ENCODE results near the gene PGAP6. TPM values are rescaled to one million over a fixed set of nuclear protein-coding genes. Genes with fewer than 3 reads are reported as not detected.

Gene PGAP6
- polyA plus RNA-seq, 6 donors from 2014 or later = 7.1 to 24.3 (median 17.2) TPM

DNA sequence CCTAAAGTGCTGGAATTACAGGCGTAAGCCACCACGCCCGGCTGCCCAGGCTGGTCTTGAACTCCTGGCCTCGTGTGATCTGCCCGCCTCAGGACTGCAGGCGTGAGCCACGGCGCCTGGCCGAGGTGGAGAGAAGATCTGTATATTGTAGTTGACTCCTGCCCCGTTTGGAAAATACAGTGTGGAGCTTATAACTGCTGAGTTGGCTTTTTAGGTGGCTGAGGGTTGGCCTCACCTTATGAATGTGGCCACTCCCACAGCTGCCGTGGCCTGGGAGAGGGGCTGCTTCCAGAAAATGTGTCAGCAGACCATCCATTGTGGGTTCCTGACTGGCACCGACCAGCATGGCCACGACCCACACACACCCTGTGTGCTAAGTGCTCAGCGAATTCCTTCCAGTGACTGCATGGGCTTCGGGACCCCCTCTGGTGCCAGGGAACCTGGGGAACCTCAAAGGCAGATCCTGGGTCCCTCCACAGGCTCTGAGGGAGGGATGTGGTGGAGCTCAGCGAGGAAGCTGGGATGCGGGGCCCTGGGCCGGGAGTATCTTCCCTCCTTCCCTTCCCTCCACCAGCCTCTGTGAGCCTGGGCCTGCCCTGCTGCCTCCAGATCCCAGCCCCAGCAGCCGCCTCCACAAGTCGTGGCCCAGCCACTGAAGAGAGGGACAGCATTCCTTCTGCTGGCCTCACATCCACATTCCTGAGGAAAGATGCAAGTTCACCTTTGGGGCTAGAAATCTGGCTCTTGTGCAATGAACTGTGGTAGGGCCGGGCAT, 32.8 kb upstream of the PGAP6 start:
- ATAC-seq (ENCODE audit: low read depth in 2 of 2) (no peak), DNase-seq (no peak)
- Mint-ChIP-seq H3K9me3 (no peaks in the 10 kb centered on the region), H3K27ac (no peak overlapping the region), H3K4me1 (no peaks in the 10 kb centered on the region), H3K36me3 (no peaks in the 10 kb centered on the region), H3K27me3 (no peaks in the 10 kb centered on the region), H3K4me3 (no peak overlapping the region)

DNA sequence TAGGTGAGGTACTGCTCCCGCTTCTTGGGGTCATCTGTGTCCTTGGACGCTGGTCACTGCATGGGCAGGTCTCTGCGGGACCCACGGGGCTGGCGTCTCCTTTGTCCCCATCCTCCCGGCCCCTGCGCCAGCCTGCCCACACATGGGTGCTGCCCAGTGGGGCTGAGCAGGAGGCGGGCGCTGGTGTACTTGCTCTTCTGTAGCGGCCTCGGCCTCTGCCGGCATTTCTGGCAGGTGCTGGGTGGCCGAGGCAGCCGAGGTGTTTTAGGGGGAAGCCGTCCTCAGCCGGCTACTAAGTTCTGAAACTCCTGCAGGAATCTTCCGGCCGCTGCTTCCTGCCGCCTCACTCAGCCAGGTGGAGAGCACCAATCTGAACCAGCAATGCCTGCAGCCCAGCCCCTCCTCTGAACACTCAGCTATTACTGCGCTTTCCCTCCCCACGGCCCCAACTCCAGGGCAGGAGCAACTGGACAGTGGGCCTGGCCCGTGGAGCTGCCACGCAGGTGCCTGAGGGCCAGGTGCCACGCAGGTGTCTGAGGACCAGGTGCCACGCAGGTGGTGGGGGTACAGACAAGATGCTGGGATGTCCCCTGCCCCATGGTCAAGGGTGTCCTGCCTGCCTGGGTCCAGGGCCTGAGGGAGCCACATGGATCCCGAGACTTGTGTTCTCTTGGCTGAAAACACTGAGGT, 29.9 kb upstream of the PGAP6 start:
- H3K4me3 Mint-ChIP-seq = no peak overlapping the region
- no peak for ATAC-seq (ENCODE audit: low read depth in 2 of 2)

DNA sequence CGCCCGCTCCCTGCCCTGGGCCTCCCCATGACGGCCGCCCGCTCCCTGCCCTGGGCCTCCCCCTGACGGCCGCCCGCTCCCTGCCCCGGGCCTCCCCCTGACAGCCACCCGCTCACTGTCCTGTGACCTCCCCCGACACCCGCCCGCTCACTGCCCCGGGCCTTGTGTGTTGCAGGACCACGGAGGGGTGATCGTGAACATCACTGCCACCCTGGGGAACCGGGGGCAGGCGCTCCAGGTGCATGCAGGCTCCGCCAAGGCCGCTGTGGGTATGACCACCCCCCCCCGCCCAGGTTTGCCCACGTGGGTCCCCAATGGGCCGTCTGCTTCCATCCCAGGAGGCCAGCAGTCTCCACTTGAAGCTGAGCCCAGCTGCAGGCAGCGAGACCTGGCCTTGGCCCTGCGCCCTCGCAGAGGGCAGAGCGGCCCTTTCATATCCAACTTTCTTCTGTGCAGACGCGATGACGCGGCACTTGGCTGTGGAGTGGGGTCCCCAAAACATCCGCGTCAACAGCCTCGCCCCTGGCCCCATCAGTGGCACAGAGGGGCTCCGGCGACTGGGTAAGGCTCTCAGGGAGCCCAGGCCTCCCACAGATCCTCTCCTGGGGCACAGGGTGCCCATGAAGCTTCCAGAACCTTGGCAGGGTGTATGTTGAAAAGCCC, 28.9 kb upstream of the PGAP6 start:
- no peak for ATAC-seq (ENCODE audit: low read depth in 2 of 2)
- no peaks in the 10 kb centered on the region for H3K9me3 Mint-ChIP-seq
- H3K4me1 Mint-ChIP-seq = no peaks in the 10 kb centered on the region
- no peak for DNase-seq
- H3K27me3 Mint-ChIP-seq = no peaks in the 10 kb centered on the region
- no peaks in the 10 kb centered on the region for H3K36me3 Mint-ChIP-seq
- no peak overlapping the region for H3K4me3 Mint-ChIP-seq
- no peak overlapping the region for H3K27ac Mint-ChIP-seq

More for the DNA sequence above, 29.9 kb upstream of the PGAP6 start:
- Mint-ChIP-seq H3K27ac (no peak overlapping the region), H3K9me3 (no peaks in the 10 kb centered on the region), H3K27me3 (no peaks in the 10 kb centered on the region), H3K4me1 (no peaks in the 10 kb centered on the region), H3K36me3 (no peaks in the 10 kb centered on the region)
- no peak for DNase-seq

DNA sequence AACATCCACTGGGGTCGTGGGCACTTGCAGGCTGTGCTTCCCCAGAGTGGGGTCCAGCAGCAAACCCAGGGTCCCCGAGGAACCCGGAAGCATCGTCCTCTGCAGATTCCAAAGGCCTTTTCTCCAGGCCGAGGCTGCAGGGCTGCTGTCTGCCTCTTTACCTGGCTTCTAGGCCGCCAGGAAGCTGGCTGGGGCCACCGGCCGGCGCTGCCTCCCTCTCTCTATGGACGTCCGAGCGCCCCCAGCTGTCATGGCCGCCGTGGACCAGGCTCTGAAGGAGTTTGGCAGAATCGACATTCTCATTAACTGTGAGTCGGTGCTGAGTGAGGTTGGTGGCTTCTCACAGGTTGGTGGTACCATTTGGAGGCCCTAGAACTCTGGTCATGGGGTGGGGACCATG, 25.5 kb upstream of the PGAP6 start:
- no peaks in the 10 kb centered on the region for H3K27me3 Mint-ChIP-seq
- no peaks in the 10 kb centered on the region for H3K4me1 Mint-ChIP-seq
- H3K4me3 Mint-ChIP-seq = no peak overlapping the region
- H3K36me3 Mint-ChIP-seq = no peaks in the 10 kb centered on the region
- ATAC-seq (ENCODE audit: low read depth in 2 of 2) (no peak), DNase-seq (no peak)
- H3K27ac Mint-ChIP-seq = no peak overlapping the region
- H3K9me3 Mint-ChIP-seq = no peaks in the 10 kb centered on the region

DNA sequence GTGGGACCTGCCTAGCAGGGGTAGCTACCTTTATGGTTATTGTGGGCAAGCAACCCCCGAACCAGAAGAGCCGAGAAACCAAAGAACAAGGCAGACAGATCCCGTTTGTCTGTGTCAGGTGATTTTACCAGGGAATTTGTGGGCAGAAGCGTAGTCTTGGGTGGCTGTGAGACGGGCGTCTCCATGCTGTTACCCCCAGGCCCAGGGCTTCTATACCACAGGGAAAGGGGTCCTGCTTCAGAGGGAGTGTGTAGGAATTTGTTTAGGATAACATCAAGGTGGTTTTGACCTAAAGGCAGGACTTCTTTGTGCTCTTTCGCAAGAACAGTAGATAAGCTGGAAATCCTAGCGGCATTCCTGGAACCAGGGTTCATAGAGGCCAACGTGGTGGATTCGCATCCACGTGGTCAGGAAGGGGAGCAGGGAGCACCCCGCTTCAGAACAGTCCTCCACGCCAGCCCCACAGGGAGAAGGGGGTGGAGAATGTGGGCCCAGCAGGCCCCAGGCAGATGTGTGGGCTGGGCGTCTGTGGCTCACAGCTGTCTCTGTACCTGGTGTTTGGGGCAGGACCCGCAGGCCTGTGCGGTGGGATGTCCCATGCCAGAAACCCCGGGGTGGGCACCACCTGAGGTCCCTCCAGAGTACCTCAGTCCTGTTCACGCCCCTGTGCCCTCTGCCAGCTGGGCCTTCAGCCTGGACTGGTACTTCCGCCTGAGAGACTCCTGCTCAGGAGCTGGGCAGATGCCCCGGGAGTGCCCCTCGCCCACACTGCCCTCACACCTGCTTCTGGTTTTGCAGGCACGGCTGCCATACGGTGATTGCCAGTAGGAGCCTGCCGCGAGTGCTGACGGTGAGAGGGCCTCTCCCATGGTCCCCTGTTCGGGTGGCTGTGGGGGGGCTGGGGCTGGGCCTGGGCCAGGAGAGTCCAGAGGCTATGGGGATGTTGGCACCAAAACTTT, 24.0 kb upstream of the PGAP6 start:
- peaks cover 0 to 2% (median under 1%) of the 10 kb centered on the region in 3 donors for H3K4me1 Mint-ChIP-seq
- H3K27me3 Mint-ChIP-seq = no peaks in the 10 kb centered on the region
- DNase-seq (no peak), ATAC-seq (ENCODE audit: low read depth in 2 of 2) (no peak)
- H3K4me3 Mint-ChIP-seq = peak overlapping the region in 1 of 8 donors; percentile 49
- peak overlapping the region in 1 of 6 donors; percentile 11 for H3K27ac Mint-ChIP-seq
- no peaks in the 10 kb centered on the region for H3K36me3 Mint-ChIP-seq
- no peaks in the 10 kb centered on the region for H3K9me3 Mint-ChIP-seq

DNA sequence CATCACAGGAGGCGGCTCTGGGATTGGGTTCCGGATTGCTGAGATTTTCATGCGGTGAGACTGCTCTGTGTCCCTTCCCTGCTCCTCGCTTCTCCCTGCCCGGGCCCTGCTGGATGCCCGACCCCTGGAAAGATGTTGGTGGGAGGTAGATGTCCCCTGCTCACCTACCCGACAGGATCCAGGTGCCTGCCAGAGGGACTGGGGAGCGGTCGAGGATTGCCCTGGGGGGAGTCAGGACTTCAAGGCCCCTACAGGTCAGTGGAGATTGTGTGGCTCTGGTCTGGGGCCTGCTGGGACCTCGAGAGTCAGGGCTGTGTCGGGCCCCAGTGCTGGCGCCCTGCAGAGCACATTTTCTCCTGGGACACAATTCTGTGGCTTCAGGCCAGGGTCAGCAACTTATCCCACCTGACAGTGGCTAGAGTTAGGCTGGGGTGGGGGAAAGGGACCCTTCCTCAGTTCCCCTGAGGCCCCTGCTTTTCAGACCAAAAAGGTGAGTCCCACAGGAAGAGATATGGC, 23.3 kb upstream of the PGAP6 start:
- no peak for DNase-seq
- peaks cover 7 to 9% (median 8%) of the 10 kb centered on the region in 3 donors for H3K4me1 Mint-ChIP-seq
- H3K4me3 Mint-ChIP-seq = no peak overlapping the region
- no peaks in the 10 kb centered on the region for H3K9me3 Mint-ChIP-seq
- no peak overlapping the region for H3K27ac Mint-ChIP-seq
- no peaks in the 10 kb centered on the region for H3K36me3 Mint-ChIP-seq
- ATAC-seq (ENCODE audit: low read depth in 2 of 2) = no peak
- H3K27me3 Mint-ChIP-seq = no peaks in the 10 kb centered on the region

DNA sequence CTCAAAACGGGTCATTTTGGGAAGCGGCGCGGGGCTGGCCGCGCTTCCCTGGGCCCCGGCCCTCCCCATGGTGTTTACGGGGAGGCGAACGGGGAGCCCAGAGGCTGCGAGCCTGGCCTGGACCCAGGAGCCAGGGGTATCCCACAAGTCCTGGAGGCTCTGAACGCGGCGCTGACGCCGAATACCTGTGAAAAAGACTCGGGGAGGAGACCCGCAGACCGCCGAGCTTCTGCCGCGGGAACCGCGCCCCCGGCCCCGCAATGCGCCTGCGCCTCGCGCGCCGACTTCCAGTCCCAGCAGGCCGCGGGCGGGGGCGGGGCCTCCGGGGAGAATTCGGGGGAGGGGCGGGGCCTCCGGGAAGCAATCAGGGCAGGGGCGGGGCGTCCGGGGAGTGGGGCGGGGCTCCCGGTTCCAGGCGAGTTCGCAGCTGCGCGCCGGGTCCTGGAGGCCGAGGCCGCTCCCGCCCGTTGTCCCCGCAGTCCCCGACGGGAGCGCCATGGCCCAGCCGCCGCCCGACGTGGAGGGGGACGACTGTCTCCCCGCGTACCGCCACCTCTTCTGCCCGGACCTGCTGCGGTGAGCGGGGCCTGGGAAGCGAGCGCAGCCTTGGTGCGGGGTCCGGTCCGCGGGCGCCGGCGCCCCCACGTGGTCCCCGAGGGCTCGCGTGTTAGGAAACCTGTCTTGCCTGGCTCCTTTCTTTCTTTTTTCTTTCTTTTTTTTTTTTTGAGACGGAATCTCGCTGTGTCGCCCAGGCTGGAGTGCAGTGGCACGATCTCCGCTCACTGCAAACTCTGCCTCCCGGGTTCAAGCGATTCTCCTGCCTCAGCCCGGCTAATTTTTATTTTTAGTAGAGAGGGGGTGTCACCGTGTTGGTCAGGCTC, 19.9 kb upstream of the PGAP6 start, which contains the start of gene DECR2:
DECR2 (plus strand) TSS at position 418 of the 881 bp plus-strand sequence; CDS start at position 497, 79 bp downstream.
- Mint-ChIP-seq H3K27me3 (no peaks in the 10 kb centered on the region), H3K4me1 (peaks cover 12 to 20% (median 14%) of the 10 kb centered on the region in 3 donors), H3K36me3 (no peaks in the 10 kb centered on the region), H3K27ac (peak within 1 kb of the TSS; percentile 94 to 99 (median 99)), H3K9me3 (no peaks in the 10 kb centered on the region), H3K4me3 (peak within 1 kb of the TSS; percentile 82 to 98 (median 97))
- ATAC-seq (ENCODE audit: low read depth in 2 of 2) (peak; percentile 59 to 75), DNase-seq (peak; percentile 92)

DNA sequence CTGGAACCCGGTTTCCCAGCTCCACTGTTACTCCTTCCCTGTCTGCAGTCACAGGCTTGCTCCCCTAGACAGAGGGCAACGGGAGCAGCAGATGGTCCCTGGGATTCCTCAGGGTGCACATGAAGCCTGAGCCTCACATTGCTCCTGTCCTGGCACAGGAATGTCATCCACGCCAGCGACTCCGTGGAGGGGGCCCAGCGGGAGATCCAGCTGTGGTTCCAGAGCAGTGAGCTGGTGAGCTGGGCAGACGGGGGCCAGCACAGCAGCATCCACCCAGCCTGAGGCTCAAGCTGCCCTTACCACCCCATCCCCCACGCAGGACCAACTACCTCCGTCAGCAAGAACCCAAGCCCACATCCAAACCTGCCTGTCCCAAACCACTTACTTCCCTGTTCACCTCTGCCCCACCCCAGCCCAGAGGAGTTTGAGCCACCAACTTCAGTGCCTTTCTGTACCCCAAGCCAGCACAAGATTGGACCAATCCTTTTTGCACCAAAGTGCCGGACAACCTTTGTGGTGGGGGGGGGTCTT, 18.3 kb upstream of the PGAP6 start:
- Mint-ChIP-seq H3K9me3 (no peaks in the 10 kb centered on the region), H3K4me1 (peaks cover 21 to 35% (median 22%) of the 10 kb centered on the region in 3 donors), H3K4me3 (peak overlapping the region; percentile 82 to 98 (median 97)), H3K27ac (peak overlapping the region; percentile 94 to 99 (median 99)), H3K36me3 (no peaks in the 10 kb centered on the region), H3K27me3 (no peaks in the 10 kb centered on the region)
- DNase-seq = no peak
- peak in 1 of 2 donors; percentile 12 for ATAC-seq (ENCODE audit: low read depth in 2 of 2)

DNA sequence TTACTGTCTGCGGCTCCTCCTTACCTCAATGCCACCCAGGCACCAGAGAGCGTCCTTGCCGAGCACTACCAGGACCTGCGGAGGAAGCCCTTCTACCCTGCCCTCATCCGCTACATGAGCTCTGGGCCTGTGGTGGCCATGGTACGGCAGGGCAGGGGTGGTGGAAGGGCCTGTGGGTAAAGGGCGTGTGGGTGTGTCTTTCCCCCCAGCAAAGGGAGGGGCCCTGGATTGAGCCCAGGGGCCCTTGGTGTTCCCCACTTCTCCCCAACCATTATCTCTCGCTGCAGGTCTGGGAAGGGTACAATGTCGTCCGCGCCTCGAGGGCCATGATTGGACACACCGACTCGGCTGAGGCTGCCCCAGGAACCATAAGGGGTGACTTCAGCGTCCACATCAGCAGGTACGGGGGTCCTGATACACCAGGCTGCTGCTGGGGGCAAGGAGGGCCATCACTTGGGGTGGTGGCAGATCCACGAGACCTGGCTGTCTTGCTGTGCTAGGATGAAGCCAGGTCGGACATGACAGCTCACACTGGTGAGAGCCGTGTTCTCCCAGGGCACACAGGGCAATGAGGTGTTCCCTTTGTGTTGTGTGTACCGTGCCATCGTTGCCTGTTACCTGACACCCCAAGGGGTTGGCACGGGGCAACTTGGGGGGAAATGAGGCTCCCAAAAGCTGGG, 17.7 kb upstream of the PGAP6 start:
- H3K9me3 Mint-ChIP-seq = no peaks in the 10 kb centered on the region
- H3K4me1 Mint-ChIP-seq = peaks cover 21 to 41% (median 22%) of the 10 kb centered on the region in 3 donors
- no peaks in the 10 kb centered on the region for H3K36me3 Mint-ChIP-seq
- no peak for DNase-seq
- no peaks in the 10 kb centered on the region for H3K27me3 Mint-ChIP-seq
- peak overlapping the region in 6 of 8 donors; percentile 44 to 98 (median 74) for H3K4me3 Mint-ChIP-seq
- no peak for ATAC-seq (ENCODE audit: low read depth in 2 of 2)
- H3K27ac Mint-ChIP-seq = peak overlapping the region in 5 of 6 donors; percentile 30 to 99 (median 94)

DNA sequence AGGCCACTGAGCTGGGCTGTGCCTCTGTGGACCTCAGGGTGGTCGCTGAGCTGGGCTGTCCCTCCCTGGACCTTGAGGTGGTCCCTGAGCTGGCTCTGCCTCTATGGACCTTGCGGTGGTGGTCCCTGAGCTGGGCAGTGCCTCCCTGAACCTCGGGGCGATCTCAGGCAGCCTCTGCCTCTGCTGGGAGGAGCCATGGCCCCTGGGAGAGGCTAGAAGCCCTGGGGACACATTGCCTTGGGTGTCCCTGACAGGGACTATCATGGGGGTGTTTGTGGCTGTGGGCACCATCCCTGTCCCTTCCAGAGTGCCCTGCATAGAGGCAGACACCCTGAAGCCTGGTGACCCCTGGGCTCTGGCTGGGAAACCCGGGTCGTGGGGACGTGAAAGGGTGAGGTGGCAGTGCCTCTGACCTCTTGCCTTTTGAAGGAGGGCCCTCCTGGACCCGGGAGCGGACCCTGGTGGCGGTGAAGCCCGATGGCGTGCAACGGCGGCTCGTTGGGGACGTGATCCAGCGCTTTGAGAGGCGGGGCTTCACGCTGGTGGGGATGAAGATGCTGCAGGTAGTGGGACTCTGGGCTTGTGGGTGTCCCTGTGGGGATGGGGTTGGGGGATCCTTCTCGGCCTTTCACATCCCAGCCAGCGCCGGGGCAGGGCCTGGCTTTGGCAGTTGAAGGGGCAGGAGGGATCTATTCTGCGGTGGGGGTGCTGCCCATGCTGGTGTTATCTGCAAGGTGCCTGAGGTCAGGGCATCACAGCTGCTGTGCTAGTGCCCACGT, 17.0 kb upstream of the PGAP6 start:
- H3K36me3 Mint-ChIP-seq = no peaks in the 10 kb centered on the region
- peaks cover 21 to 44% (median 22%) of the 10 kb centered on the region in 3 donors for H3K4me1 Mint-ChIP-seq
- ATAC-seq (ENCODE audit: low read depth in 2 of 2) = no peak
- no peak for DNase-seq
- no peaks in the 10 kb centered on the region for H3K9me3 Mint-ChIP-seq
- peak overlapping the region in 5 of 6 donors; percentile 30 to 94 (median 68) for H3K27ac Mint-ChIP-seq
- H3K27me3 Mint-ChIP-seq = no peaks in the 10 kb centered on the region
- H3K4me3 Mint-ChIP-seq = peak overlapping the region; percentile 69 to 98 (median 84)

All from naive B cell (primary cell).